ENCODE results near the gene KCNF1.

KCNF1 gene

DNA sequence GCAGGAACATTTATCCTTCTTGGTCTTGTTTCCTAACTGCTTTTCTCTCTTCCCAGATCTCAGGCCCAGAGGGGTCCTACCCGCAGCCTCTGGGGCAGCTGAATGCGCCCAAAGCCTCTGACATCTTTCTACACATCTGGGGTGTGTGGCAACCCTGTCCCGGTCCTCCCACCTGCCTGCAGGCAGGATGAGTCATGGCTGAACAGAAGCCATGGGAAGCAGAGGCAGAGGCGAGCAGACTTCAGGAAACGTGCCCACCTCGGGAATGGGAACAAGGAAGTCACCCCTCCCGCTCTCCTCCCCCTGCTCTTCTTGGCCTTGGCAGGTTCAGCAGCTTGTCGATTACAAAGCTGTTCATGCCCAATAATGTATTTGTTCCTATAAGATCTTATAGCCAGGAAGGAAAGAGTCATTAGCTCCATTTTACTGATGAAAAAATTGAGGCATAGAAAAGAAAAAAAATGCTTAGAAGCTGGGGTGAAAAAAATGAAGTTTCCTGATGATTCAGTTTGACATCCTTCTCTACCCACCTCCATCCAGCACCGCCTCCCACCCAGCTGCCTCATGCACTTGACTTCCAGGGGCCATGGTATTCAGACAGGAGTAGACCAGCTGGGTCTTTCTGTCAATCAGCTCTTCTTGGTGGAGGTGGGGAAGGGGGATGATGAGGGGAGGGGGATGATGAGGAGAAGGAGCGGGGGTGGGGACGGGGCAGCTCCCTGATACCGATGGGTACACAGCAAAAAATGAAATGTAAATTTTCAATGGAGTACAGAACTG, 10.4 kb upstream of the KCNF1 start:
- in situ Hi-C loops (cut with MboI; ENCODE audit: low sequenced_read_pairs): no loop called here

GRCh38 chr2:10903861-10904210, 7.9 kb upstream of the KCNF1 start:
- in situ Hi-C loops (cut with MboI; ENCODE audit: low sequenced_read_pairs): no loop called here

GRCh38 chr2:10904455-10904854, 7.3 kb upstream of the KCNF1 start:
- in situ Hi-C loops (cut with MboI; ENCODE audit: low sequenced_read_pairs): no loop called here

DNA sequence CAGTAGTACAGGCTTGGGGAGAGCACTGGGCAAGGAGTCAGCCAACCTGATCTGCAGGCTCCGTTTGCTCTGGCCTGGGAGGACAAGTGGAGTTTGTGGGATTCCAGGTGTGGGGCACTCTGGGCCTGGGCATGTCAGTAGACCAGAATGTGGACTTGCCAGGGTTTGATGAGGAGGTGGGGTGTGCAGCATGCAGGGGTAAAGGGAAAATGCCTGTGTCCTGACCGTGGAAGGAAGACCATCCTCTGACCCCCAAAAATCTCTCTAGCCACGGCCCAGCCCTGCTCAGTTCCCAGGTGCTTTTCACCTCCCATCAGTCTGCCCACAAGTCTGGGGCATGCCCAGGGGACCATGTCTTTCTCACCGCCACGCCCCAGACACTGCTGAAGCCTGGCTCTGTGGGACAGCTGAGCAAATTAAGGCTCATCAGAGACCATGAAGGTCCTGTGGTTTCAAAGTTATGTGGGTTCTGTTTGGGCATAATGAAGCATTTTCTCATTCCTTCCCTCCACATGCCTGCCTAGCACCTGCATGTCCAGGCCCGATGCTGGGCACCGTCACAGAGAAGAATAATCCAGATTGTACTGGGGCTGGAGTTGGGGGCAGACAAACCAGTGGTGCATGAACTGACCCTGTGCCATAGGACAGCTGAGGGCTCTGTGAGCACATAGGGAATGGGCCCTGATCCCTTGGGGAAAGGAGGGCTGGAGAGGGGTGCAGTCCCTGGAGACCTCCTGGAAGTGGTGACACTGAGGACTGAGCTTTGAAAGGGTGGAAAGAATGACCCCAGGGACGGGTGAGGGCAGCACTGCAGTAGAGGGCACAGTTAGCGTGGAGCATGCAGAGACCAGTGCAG, 6.5 kb upstream of the KCNF1 start:
- in situ Hi-C loops (cut with MboI; ENCODE audit: low sequenced_read_pairs): no loop called here

DNA sequence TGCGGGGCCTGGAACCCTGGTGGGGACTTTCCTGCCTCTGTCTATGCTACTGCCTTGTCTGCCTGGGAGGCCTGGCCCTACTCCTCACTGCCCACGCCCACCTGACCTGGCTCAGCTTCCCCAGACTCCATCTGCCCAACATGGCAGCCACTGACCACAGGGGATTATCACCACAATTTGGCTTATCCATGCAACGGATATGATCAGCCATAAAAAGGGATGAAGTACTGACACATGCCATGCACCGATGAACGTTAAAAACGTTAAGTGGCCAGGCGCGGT, 5.9 kb upstream of the KCNF1 start:
- in situ Hi-C loops (cut with MboI; ENCODE audit: low sequenced_read_pairs): no loop called here

DNA sequence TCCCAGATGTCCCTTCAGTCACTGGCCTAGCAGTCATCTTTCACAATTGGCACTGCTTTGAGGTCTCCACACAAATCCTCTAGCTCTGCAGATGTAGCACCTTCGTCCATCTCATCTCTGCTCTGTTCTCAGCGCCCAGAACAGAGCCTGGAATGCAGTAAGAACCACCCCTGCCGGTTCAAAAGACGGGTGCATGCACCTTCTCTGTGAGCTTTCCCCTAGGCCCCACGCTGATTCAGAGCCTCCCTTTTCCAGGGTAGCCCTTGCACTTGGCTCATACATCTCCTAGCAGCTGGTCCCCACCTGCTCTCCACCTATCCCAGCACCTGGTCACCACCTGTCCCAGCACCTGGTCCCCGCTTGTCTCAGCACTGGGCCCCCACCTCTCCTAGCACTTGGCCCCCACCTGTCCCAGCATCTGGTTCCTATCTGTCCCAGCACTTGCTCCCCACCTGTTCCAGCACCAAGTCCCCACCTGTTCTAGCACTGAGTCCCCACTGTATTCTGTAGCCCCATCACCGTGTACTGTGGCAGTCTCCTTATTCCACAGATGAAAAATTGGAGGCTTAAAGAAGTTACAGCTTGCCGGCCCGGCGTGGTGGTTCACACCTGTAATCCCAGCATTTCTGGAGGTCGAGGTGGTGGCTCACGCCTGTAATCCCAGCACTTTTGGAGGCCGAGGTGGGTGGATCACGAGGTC, 4.7 kb upstream of the KCNF1 start:
- in situ Hi-C loops (cut with MboI; ENCODE audit: low sequenced_read_pairs): no loop called here

DNA sequence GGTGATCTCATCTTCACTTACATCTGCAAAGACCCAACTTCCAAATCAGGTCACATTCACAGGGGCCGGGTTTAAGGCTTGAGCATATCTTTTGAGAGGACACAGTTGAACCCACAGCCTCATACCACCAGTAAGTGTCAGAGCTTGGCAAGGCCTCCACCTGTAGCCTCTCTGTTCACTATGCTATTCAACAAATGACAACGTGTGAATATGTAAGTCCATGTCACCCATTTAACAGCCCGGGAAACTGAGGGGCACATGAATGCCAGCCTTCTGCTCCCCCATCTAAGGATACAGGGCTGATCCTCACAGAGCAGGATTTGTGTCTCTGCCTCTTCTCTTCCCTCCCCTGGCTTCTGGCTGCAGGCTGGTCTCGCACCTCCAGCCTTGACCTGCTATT, 3.5 kb upstream of the KCNF1 start:
- in situ Hi-C loops (cut with MboI; ENCODE audit: low sequenced_read_pairs): no loop called here

DNA sequence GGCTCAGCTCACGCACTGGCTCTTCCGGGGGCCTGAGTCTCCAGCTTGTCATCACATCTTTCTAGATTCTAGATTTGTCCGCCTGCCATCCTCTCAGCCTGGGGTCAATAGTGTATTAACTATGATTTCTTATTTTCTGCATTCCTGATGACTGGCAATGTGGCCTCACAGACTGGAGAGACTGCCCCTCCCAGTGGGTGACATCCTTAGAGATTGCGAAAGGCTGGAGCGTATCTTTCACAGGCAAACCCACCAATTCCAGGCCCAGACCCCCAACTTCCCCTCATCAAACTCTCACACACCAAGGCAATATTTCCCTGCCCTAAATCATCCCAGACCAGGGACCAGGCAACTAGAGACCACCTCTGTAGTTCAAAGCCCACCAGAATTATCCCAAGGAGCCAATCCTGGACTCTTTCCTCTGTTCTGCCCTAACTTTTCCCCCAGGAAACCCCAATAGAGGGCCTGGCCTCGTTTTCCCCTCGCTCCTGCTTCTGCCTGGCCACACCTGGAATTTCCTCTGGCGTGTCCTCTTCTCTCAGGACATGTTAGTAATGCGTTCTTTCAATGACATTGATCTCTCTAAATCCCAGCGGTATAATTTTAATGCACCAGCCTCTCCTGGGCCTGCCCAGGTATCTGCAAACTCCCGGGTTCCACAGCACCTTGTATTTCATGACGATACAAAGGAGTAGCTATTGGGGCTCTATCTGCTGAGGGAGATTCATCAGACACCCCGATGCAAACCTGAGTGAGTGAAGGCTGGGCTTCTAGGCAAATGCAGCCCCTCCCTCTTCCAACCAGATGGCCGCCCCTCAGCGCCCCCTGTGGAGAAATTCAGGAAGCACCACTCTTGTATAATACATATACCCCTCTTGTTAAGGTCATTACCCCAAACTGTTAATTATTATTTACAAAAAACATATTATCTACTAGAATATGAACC, 2.4 kb upstream of the KCNF1 start:
- in situ Hi-C loops (cut with MboI; ENCODE audit: low sequenced_read_pairs): no loop called here

DNA sequence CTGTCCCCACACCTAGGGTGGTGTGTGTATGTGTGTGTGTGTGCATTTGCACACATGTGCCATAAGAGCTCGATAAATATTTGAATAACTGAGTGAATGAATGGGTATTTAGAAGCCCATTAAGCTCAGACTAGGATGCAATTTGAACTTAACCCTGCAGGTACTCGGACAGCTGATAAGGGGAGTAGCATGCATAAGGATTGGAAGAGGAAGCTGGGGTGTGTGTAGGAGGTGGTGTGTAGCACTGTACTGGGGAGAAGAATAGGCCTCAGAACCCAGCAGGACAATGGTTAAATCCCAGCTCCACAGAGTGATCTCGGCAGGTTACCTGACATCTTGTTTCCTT, 1.8 kb upstream of the KCNF1 start:
- in situ Hi-C loops (cut with MboI; ENCODE audit: low sequenced_read_pairs): no loop called here

DNA sequence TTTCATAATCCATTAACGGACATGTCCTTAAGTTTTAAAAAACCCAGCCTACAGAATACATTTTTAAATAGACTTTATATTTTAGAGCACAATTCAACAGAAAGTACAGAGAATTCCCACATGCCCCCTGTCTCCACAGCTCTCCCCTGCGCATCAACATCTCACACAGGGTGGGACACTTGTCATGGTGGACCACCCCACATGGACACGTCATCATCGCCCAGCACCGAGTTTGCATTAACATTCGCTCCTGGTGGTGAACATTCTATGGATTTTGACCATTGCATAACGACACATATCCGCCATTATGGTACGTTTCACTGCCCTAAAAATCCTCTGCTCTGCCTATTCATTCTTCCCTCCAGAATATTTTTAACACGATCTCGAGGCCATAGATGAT, 1.1 kb upstream of the KCNF1 start:
- in situ Hi-C loops (cut with MboI; ENCODE audit: low sequenced_read_pairs): no loop called here

GRCh38 chr2:10912076-10912731, 470 bp downstream of the KCNF1 start:
- in situ Hi-C loops (cut with MboI; ENCODE audit: low sequenced_read_pairs): no loop called here

DNA sequence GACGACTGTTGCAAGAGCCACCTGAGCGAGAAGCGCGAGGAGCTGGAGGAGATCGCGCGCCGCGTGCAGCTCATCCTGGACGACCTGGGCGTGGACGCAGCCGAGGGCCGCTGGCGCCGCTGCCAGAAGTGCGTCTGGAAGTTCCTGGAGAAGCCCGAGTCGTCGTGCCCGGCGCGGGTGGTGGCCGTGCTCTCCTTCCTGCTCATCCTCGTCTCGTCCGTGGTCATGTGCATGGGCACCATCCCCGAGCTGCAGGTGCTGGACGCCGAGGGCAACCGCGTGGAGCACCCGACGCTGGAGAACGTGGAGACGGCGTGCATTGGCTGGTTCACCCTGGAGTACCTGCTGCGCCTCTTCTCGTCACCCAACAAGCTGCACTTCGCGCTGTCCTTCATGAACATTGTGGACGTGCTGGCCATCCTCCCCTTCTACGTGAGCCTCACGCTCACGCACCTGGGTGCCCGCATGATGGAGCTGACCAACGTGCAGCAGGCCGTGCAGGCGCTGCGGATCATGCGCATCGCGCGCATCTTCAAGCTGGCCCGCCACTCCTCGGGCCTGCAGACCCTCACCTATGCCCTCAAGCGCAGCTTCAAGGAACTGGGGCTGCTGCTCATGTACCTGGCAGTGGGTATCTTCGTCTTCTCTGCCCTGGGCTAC, 1.2 kb downstream of the KCNF1 start:
- in situ Hi-C loops (cut with MboI; ENCODE audit: low sequenced_read_pairs): no loop called here

- in situ Hi-C loops (cut with MboI; ENCODE audit: low sequenced_read_pairs): no loop called here
Measured at GRCh38 chr2:10913501-10914271, 2.0 kb downstream of the KCNF1 start.

- in situ Hi-C loops (cut with MboI; ENCODE audit: low sequenced_read_pairs): no loop called here
Measured at GRCh38 chr2:10914272-10914693, 2.5 kb downstream of the KCNF1 start.

GRCh38 chr2:10915236-10915635, 3.5 kb downstream of the KCNF1 start:
- in situ Hi-C loops (cut with MboI; ENCODE audit: low sequenced_read_pairs): no loop called here

DNA sequence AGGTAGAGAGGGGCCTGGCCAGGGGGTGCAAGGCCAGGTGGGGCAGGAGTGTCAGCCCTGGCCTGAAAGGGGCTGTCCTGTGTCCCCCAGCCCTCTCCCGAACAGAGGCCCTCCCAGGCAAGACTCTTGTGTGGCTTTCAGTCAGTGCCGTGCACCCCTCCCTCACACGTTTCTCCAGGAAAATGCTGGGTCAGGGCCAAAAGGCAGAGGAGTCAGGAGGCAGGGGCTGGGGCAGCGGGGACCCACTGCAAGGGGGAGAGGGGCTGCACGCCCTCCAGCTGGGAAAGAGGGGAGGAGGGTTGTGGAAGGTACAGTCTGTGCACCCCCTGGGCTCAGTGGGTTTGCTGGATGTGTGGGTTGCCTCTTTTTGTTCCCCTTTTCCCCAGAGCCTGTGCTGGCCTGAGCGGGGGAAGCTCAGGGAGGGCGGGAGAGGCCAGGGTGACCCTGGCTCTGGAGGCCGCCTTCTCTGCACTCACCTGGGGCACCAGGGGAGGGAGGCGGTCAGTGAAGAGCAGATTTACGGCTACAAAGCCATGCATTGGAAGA, 4.1 kb downstream of the KCNF1 start:
- in situ Hi-C loops (cut with MboI; ENCODE audit: low sequenced_read_pairs): no loop called here

- in situ Hi-C loops (cut with MboI; ENCODE audit: low sequenced_read_pairs): no loop called here
Measured at GRCh38 chr2:10916953-10917352, 5.2 kb downstream of the KCNF1 start.

DNA sequence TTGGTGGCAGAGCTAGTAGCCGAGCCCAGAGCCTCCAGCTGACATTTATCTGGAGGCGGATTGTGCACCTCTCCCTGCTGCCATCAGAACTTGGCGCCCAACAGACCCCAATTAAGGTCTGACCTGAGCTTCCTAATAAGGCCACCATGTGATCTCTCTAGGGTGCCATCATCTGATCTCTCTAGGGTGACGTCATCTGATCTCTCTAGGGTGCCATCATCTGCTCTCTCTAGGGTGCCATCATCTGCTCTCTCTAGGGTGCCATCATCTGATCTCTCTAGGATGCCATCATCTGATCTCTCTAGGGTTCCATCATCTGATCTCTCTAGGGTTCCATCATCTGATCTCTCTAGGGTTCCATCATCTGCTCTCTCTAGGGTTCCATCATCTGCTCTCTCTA, 6.2 kb downstream of the KCNF1 start:
- in situ Hi-C loops (cut with MboI; ENCODE audit: low sequenced_read_pairs): no loop called here
